Activated T-helper 17 cell treated with anti-CD3 and anti-CD28 coated beads, Interleukin-2, amount 50 U/mL, for 72 hours (primary cell): ENCODE results near the gene CACNA2D2. TPM values are rescaled to one million over a fixed set of nuclear protein-coding genes. Genes with fewer than 3 reads are reported as not detected.

ENCODE experiments used
- total RNA-seq, 2 donors: library from RNA; stranded (reverse); gene quantifications; one replicate each; pipeline ENCODE4 v1.2.3, GENCODE V29; 2022

The CACNA2D2 gene
- total RNA-seq, 2 donors from 2014 or later, result 0.50 to 5.0 TPM

Other genes starting within 250 kb of the CACNA2D2 start
- 1 to 10 TPM; 1.2 to 2.3 TPM for gene SEMA3B, start 234.5 kb downstream of the CACNA2D2 start, total RNA-seq
- gene LSMEM2, start 224.5 kb downstream of the CACNA2D2 start, total RNA-seq, result under 1 TPM in 1 of 2 donors, not detected in 1; 0.34 TPM
- gene IFRD2, start 211.2 kb downstream of the CACNA2D2 start, total RNA-seq, result 100 to 1,000 TPM in 1 of 2 donors, 10 to 100 TPM in 1; 59.2 to 139 TPM
- 10 to 100 TPM; 12.2 to 13.0 TPM for gene HYAL3, start 204.2 kb downstream of the CACNA2D2 start, total RNA-seq
- 10 to 100 TPM; 24.4 to 37.8 TPM for gene NAA80, start 204.2 kb downstream of the CACNA2D2 start, total RNA-seq
- under 1 TPM in 1 of 2 donors, not detected in 1; 0.29 TPM for gene HYAL1, start 200.1 kb downstream of the CACNA2D2 start, total RNA-seq
- gene HYAL2, start 180.9 kb downstream of the CACNA2D2 start, total RNA-seq, result 1 to 10 TPM; 5.1 to 8.5 TPM
- 10 to 100 TPM; 13.9 to 19.3 TPM for gene TUSC2, start 175.4 kb downstream of the CACNA2D2 start, total RNA-seq
- 100 to 1,000 TPM in 1 of 2 donors, 10 to 100 TPM in 1; 85.8 to 139 TPM for gene RASSF1, start 162.8 kb downstream of the CACNA2D2 start, total RNA-seq
- gene ZMYND10, start 157.9 kb downstream of the CACNA2D2 start, total RNA-seq, result 10 to 100 TPM in 1 of 2 donors, 1 to 10 TPM in 1; 3.9 to 10.9 TPM
- 10 to 100 TPM; 50.2 to 96.5 TPM for gene NPRL2, start 152.9 kb downstream of the CACNA2D2 start, total RNA-seq
- 10 to 100 TPM; 35.6 to 40.8 TPM for gene CYB561D2, start 152.8 kb downstream of the CACNA2D2 start, total RNA-seq
- 10 to 100 TPM; 14.3 to 21.9 TPM for gene TMEM115, start 144.1 kb downstream of the CACNA2D2 start, total RNA-seq
- gene C3orf18, start 64.1 kb upstream of the CACNA2D2 start, total RNA-seq, result 10 to 100 TPM; 17.3 to 50.8 TPM
- gene HEMK1, start 65.9 kb upstream of the CACNA2D2 start, total RNA-seq, result 10 to 100 TPM; 47.5 to 99.2 TPM
- 100 to 1,000 TPM; 204 to 327 TPM for gene CISH, start 108.1 kb upstream of the CACNA2D2 start, total RNA-seq
- 100 to 1,000 TPM in 1 of 2 donors, 10 to 100 TPM in 1; 99.8 to 131 TPM for gene MAPKAPK3, start 113.5 kb upstream of the CACNA2D2 start, total RNA-seq
- gene DOCK3, start 171.3 kb upstream of the CACNA2D2 start, total RNA-seq, result 1 to 10 TPM; 3.8 to 7.8 TPM